Upper lobe of left lung (tissue), 4 donors: ENCODE measurements around the gene DMD.

Experiments
- POLR2A ChIP-seq, 4 donors: fragments of 450-650 bp; IDR thresholded peaks; one replicate each; pipeline ENCODE4 v1.5.1; 2016 to 2017; ENCODE audit warnings: antibody characterized with exemption in 4 of 4, mild to moderate bottlenecking in 2 of 4
- POLR2AphosphoS5 ChIP-seq, 2 donors: sonication (generic); formaldehyde crosslinking; IDR thresholded peaks; one replicate each; pipeline ENCODE4 v1.5.1; 2017; ENCODE audit warnings: antibody characterized with exemption in 2 of 2
- TF ChIP-seq, protein P1 (sequence below), 6 experiments: fragments of 450-650 bp in 4 of 6; fragments of 200-600 bp in 2 of 6; sonication (generic) in 2 of 6; IDR thresholded peaks; one replicate each; pipeline ENCODE4 v1.5.1; 2016 to 2019; ENCODE audit warnings: antibody characterized with exemption in 6 of 6

DNA sequence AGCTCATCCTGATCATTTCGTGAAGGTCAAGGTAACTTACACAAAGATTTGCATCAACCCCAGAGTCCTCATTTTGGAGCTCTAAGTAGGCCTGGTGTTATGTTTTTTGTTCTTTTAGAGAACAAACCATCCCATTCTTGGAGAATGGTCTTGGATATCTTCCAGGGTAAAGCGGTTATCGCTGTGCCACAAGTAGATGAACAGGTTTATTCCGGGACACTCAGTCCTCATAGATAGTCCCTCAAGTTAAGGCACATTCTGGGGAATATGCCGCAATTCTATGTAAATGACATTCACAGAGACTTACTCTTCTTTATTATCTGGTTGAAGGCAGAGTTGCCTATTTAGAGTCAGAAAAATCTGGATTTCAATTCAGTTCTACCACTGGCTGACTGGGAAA is 2044.5 kb downstream of the DMD start:
- TF ChIP-seq, protein P1, sequence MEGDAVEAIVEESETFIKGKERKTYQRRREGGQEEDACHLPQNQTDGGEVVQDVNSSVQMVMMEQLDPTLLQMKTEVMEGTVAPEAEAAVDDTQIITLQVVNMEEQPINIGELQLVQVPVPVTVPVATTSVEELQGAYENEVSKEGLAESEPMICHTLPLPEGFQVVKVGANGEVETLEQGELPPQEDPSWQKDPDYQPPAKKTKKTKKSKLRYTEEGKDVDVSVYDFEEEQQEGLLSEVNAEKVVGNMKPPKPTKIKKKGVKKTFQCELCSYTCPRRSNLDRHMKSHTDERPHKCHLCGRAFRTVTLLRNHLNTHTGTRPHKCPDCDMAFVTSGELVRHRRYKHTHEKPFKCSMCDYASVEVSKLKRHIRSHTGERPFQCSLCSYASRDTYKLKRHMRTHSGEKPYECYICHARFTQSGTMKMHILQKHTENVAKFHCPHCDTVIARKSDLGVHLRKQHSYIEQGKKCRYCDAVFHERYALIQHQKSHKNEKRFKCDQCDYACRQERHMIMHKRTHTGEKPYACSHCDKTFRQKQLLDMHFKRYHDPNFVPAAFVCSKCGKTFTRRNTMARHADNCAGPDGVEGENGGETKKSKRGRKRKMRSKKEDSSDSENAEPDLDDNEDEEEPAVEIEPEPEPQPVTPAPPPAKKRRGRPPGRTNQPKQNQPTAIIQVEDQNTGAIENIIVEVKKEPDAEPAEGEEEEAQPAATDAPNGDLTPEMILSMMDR (IDR thresholded peaks at IDR 0.05): no peak
- TF ChIP-seq POLR2A (IDR thresholded peaks at IDR 0.05) (no peak), POLR2AphosphoS5 (IDR thresholded peaks at IDR 0.05) (no peak)
